ENCODE results near the gene DLST. TPM values are rescaled to one million over a fixed set of nuclear protein-coding genes. Genes with fewer than 3 reads are reported as not detected.

The DLST gene
- polyA plus RNA-seq, 1 donor (not counting 4 experiments of a cell fraction or from before 2014, with no cell fraction given): 114 TPM

DNA sequence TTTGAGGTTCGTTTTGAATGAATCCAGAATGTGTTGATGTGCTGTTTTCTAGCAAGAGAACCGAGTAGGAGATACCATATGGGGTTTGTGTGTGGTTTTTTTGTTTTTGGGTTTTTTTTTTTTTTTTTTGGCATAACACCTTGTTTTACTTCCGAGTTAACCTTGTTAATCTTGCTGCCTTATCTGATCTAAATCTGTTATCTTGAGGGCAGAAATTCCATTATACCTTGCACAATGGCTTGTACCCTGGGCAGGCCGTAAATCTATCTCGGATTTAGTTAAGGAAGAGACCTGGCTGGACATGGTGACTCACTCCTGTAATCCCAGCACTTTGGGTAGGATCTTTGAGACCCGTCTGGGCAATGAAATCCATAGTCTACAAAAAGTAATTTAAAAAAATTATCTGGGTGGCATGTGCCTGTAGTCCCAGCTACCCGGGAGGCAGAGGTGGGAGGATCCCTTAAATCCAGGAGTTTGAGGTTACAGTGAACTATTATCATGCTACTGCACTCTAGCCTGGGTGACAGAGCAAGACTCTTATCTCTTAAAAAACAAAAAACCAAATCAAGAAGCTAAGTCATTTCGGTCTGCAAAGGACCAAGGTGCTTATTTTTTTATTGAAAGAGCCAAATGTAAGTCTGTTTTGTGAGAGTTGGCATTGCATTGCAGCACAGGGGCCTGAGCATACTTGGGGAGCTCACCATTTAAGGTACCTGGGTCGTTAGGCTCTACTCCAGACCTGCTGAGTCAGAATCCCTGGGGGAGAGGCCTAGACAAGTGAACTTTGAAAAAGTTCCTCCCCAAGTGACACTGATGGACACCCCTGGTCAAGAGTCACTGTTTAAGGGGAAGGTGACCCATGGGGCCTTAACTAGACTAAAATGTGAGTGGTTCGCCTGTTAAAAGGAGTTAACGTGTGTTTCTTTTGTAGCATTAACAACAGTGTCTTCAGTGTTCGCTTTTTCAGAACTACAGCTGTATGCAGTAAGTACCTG is 6.7 kb downstream of the DLST start:
- Histone ChIP-seq H3K9me1 (ENCODE audit: control insufficient read depth, extremely low read depth, insufficient read depth, low read length) (peaks cover 5% of the 10 kb centered on the region), H3K9ac (ENCODE audit: control insufficient read depth, extremely low read depth, insufficient read depth, low read length) (no peak overlapping the region), H2AFZ (ENCODE audit: control insufficient read depth, low read length) (no peak overlapping the region), H3K4me2 (ENCODE audit: control insufficient read depth, extremely low read depth, insufficient read depth, low read depth, low read length) (peak overlapping the region; percentile 69), H4K20me1 (ENCODE audit: control insufficient read depth, extremely low read depth, insufficient read depth, low read length) (peaks cover 24% of the 10 kb centered on the region), H3K4me3 (ENCODE audit: control insufficient read depth in 2 of 3, extremely low read depth in 1 of 3, insufficient read depth in 2 of 3, low read depth in 1 of 3, low read length in 3 of 3) (peak overlapping the region in 2 of 3 experiments; percentile 23 to 48), H3K36me3 (ENCODE audit: control insufficient read depth in 2 of 2, extremely low read depth in 1 of 2, insufficient read depth in 2 of 2, low read length in 2 of 2) (peaks cover 23 to 50% of the 10 kb centered on the region in 2 experiments), H3K27me3 (ENCODE audit: control insufficient read depth, extremely low read depth, insufficient read depth, low read length) (no peaks in the 10 kb centered on the region), H3K27ac (ENCODE audit: control insufficient read depth, insufficient read depth, low read length) (peak overlapping the region; percentile 27), H3K9me3 (ENCODE audit: control insufficient read depth, low read depth, low read length) (no peaks in the 10 kb centered on the region), H3K79me2 (ENCODE audit: control insufficient read depth, insufficient read depth, low read length) (peaks cover 53% of the 10 kb centered on the region), H3K4me1 (ENCODE audit: control insufficient read depth, extremely low read depth, insufficient read depth, low read length) (peaks cover 50% of the 10 kb centered on the region)
- dilution Hi-C loops (cut with MboI; ENCODE audit: extremely low pct_ligation_motif_present, low sequenced_read_pairs): no loop called here
- DNase-seq (ENCODE audit: low read depth, low spot score) (no peak), FAIRE-seq (no peak)
- no peak for TF ChIP-seq CTCF (optimal IDR thresholded peaks at IDR 0.05 in 1 of 3, IDR thresholded peaks at IDR 0.05 in 1 of 3, conservative IDR thresholded peaks at IDR 0.05 in 1 of 3; ENCODE audit: extremely low read depth in 1 of 3, insufficient read depth in 2 of 3, low read length in 3 of 3)
- TF ChIP-seq EZH2 (IDR thresholded peaks at IDR 0.05; ENCODE audit: low read length): no peak

DNA sequence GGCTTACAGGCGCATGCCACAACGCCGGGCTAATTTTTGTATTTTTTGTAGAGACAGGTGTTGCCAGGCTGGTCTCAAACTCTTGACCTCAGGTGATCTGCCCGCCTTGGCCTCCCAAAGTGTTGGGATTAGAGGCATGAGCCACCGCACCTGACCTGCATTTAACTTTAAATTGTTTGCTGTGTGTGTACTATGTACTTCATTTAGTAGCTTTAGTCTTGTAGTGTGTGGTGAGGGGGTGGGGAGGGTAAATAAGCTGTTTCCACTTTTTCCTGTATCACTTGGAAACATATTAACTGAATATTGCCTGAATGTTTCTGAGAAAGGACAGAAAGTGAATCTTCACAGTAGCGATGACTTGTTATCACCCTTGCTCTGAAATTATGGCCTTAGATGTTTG is 8.5 kb downstream of the DLST start:
- TF ChIP-seq CTCF (optimal IDR thresholded peaks at IDR 0.05 in 1 of 3, IDR thresholded peaks at IDR 0.05 in 1 of 3, conservative IDR thresholded peaks at IDR 0.05 in 1 of 3; ENCODE audit: extremely low read depth in 1 of 3, insufficient read depth in 2 of 3, low read length in 3 of 3) (no peak), EZH2 (IDR thresholded peaks at IDR 0.05; ENCODE audit: low read length) (no peak)
- H3K27ac ChIP-seq (ENCODE audit: control insufficient read depth, insufficient read depth, low read length): no peak overlapping the region
- H3K36me3 ChIP-seq (ENCODE audit: control insufficient read depth in 2 of 2, extremely low read depth in 1 of 2, insufficient read depth in 2 of 2, low read length in 2 of 2): peaks cover 32 to 54% of the 10 kb centered on the region in 2 experiments
- H4K20me1 ChIP-seq (ENCODE audit: control insufficient read depth, extremely low read depth, insufficient read depth, low read length): peaks cover 14% of the 10 kb centered on the region
- no peak overlapping the region for H3K4me2 ChIP-seq (ENCODE audit: control insufficient read depth, extremely low read depth, insufficient read depth, low read depth, low read length)
- DNase-seq (ENCODE audit: low read depth, low spot score): no peak
- no peaks in the 10 kb centered on the region for H3K9me1 ChIP-seq (ENCODE audit: control insufficient read depth, extremely low read depth, insufficient read depth, low read length)
- no peak overlapping the region for H3K9ac ChIP-seq (ENCODE audit: control insufficient read depth, extremely low read depth, insufficient read depth, low read length)
- H2AFZ ChIP-seq (ENCODE audit: control insufficient read depth, low read length): no peak overlapping the region
- FAIRE-seq: no peak
- no peaks in the 10 kb centered on the region for H3K9me3 ChIP-seq (ENCODE audit: control insufficient read depth, low read depth, low read length)
- no peaks in the 10 kb centered on the region for H3K27me3 ChIP-seq (ENCODE audit: control insufficient read depth, extremely low read depth, insufficient read depth, low read length)
- dilution Hi-C loops (cut with MboI; ENCODE audit: extremely low pct_ligation_motif_present, low sequenced_read_pairs): no loop called here
- no peak overlapping the region for H3K4me3 ChIP-seq (ENCODE audit: control insufficient read depth in 2 of 3, extremely low read depth in 1 of 3, insufficient read depth in 2 of 3, low read depth in 1 of 3, low read length in 3 of 3)
- H3K4me1 ChIP-seq (ENCODE audit: control insufficient read depth, extremely low read depth, insufficient read depth, low read length): peaks cover 36% of the 10 kb centered on the region
- peaks cover 35% of the 10 kb centered on the region for H3K79me2 ChIP-seq (ENCODE audit: control insufficient read depth, insufficient read depth, low read length)
